HG03135 (cell line): ENCODE measurements around the gene ZSCAN12.

Experiments
- ATAC-seq: cut with Tn5 transposase; IDR thresholded peaks from one replicate; pipeline ENCODE4 v1.9.1; 2021; ENCODE audit warnings: mild to moderate bottlenecking, moderate library complexity; ENCODE audit not compliant: unreplicated experiment

Gene ZSCAN12

DNA sequence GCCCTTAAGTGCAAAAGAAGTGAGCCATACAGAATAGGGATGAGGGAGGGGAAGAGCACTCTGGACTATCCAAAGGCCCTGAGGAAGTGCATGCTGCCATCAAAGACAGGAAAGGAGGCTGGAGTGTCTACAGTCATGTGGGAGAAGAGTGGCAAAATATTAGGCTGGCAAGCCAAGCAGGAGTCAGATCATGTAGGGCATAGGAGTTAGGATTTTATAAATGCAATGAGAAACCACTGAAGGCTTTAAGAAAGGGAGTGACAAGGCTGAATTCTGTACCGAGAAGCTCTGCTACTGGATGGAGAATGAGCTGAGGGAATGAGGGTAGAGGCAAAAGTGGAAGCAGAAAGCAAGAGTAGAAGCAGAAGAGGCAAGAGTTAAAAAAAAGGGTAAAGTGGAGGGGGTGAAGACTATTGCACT, 65.9 kb downstream of the ZSCAN12 start:
- ATAC-seq = no peak

DNA sequence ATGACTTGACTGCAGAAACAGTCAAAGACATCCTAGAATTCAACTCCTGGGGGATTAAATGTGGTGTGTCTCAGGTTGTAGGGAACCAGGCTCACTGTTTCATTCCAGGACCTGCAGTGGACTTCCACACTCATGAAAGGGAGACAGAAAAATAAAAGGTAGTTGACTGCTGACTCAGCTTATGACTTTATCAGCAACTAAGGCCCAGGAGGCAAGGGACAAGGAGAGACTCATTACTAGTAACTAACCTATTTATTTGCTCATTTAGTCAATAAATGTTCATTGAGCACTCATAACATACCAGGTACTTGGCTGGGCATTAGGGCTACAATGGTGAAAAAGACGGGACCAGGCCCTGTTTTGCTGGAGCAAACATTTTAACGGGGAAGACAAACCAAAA, 66.5 kb downstream of the ZSCAN12 start:
- no peak for ATAC-seq

DNA sequence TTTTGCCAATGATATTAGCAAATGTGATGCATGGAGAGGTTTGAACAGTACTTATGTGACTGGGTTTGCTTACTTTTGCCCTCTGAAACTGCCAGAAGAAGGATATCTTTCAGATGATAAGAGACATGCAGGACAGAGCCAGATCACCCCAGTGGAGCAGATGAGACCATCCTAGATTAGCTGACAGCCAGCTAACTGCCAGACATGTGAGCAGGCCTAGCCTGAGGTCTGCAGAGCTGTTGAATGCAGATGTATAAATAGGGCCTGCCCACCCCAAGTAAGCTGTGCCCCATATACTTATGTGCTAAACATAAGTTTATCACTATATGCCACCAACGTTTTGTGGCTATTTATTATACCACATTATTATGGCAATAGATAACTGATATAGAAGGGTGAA, 69.5 kb downstream of the ZSCAN12 start:
- ATAC-seq = no peak
